Endothelial cell of umbilical vein (primary cell): ENCODE results near the gene C3orf20. TPM values are rescaled to one million over a fixed set of nuclear protein-coding genes. Genes with fewer than 3 reads are reported as not detected.

Experiments used
- BruUV-seq: library from RNA; stranded (reverse); fragments of 400-500 nt; replicated peaks from 2 replicates; lab custom pipeline; 2021; lab: Mats Ljungman, UMichigan
- CTCF ChIA-PET: fragments of 300-600, 350-600 bp; sonication (Branson Sonifier 250); formaldehyde crosslinking; loops from one replicate; lab custom pipeline; 2021; ENCODE audit warnings: antibody characterized with exemption, inconsistent platforms; lab: Charles Lee
- POLR2A ChIA-PET: fragments of 300-600, 350-600 bp; sonication (Branson Sonifier 250); formaldehyde crosslinking; loops from one replicate; lab custom pipeline; 2021; ENCODE audit warnings: antibody characterized with exemption, inconsistent platforms; lab: Charles Lee
- DNase-seq: peaks from one replicate; pipeline ENCODE4 v3.0.0-alpha.2; 2011; ENCODE audit warnings: low read depth, low spot score
- FAIRE-seq: peaks from 2 replicates; lab custom pipeline; 2011; peaks lifted over from hg19 to GRCh38; lab: Jason Lieb, UNC
- H2AFZ ChIP-seq: 2 replicates; pipeline ENCODE4 v1.6.0; 2012; ENCODE audit warnings: low read depth, low read length, control low read depth, inconsistent platforms
- H3K27ac ChIP-seq: 2 replicates; pipeline ENCODE4 v1.5.1; 2011; ENCODE audit warnings: low read depth, mild to moderate bottlenecking, control low read depth, low read length, moderate library complexity; ENCODE audit not compliant: insufficient read depth
- H3K27me3 ChIP-seq, 2 experiments: 2 replicates each; pipeline versions ENCODE4 v1.6.0 to v1.6.1; 2011; ENCODE audit warnings: low read length in 2 of 2, mixed read lengths in 1 of 2; ENCODE audit not compliant: control insufficient read depth in 2 of 2, insufficient read depth in 2 of 2
- H3K36me3 ChIP-seq, 2 experiments: 2 replicates in 1 of 2; 3 replicates in 1 of 2; pipeline ENCODE4 v1.5.1; 2011; ENCODE audit warnings: low read length in 2 of 2, mild to moderate bottlenecking in 1 of 2, moderate library complexity in 1 of 2; ENCODE audit not compliant: control insufficient read depth in 2 of 2, insufficient read depth in 2 of 2; ENCODE audit errors: extremely low read depth in 1 of 2
- H3K4me1 ChIP-seq: 3 replicates; pipeline ENCODE4 v1.5.1; 2011; ENCODE audit warnings: mild to moderate bottlenecking, low read length; ENCODE audit not compliant: control insufficient read depth, insufficient read depth; ENCODE audit errors: extremely low read depth
- H3K4me2 ChIP-seq: 2 replicates; pipeline ENCODE4 v1.6.1; 2011; ENCODE audit warnings: low read length, control low read depth, mixed read lengths; ENCODE audit not compliant: insufficient read depth
- H3K4me3 ChIP-seq, 3 experiments: fragments of 200-600 bp in 1 of 3; sonication (generic), shearing (Covaris generic) in 1 of 3; replicated peaks in 1 of 3; 2 replicates each; pipeline ENCODE4 v1.5.1; 2011 to 2016; ENCODE audit warnings: control low read depth in 3 of 3, low read length in 3 of 3, mild to moderate bottlenecking in 2 of 3, inconsistent platforms in 1 of 3, low read depth in 1 of 3, moderate library complexity in 1 of 3; ENCODE audit not compliant: insufficient read depth in 1 of 3
- H3K79me2 ChIP-seq: 2 replicates; pipeline ENCODE4 v1.6.0; 2012; ENCODE audit warnings: low read length, inconsistent platforms; ENCODE audit not compliant: control insufficient read depth, insufficient read depth
- H3K9ac ChIP-seq: replicated peaks from 2 replicates; pipeline ENCODE3; 2011; ENCODE audit warnings: low read length, control low read depth; ENCODE audit not compliant: insufficient read depth; ENCODE audit errors: extremely low read depth
- H3K9me1 ChIP-seq: replicated peaks from 3 replicates; pipeline ENCODE4 v1.6.0; 2011; ENCODE audit warnings: mild to moderate bottlenecking, low read length; ENCODE audit not compliant: control insufficient read depth, insufficient read depth; ENCODE audit errors: extremely low read depth
- H3K9me3 ChIP-seq: replicated peaks from 2 replicates; pipeline ENCODE4 v1.5.1; 2012; ENCODE audit warnings: low read length, inconsistent platforms; ENCODE audit not compliant: control insufficient read depth, insufficient read depth
- H4K20me1 ChIP-seq: replicated peaks from 2 replicates; pipeline ENCODE3; 2011; ENCODE audit warnings: mild to moderate bottlenecking, low read length; ENCODE audit not compliant: control insufficient read depth, insufficient read depth; ENCODE audit errors: extremely low read depth
- CTCF ChIP-seq, 2 donors: IDR thresholded peaks; 1 replicate in 1 of 2; 2 replicates in 1 of 2; pipeline ENCODE4 v1.5.1; 2011; ENCODE audit warnings: low read length in 2 of 2, mild to moderate bottlenecking in 2 of 2, moderate library complexity in 2 of 2, control low read depth in 1 of 2, inconsistent platforms in 1 of 2, low read depth in 1 of 2; ENCODE audit not compliant: insufficient read depth in 1 of 2; ENCODE audit errors: extremely low read depth in 1 of 2
- EZH2 ChIP-seq: IDR thresholded peaks from 2 replicates; pipeline ENCODE4 v1.6.1; 2012; ENCODE audit warnings: borderline replicate concordance, low read depth, mild to moderate bottlenecking, moderate library complexity, low read length, inconsistent platforms; ENCODE audit not compliant: severe bottlenecking
- FOS ChIP-seq: IDR thresholded peaks from 2 replicates; pipeline ENCODE4 v1.6.1; 2011; ENCODE audit warnings: mild to moderate bottlenecking, low read length, moderate library complexity, borderline replicate concordance; ENCODE audit not compliant: insufficient read depth
- GATA2 ChIP-seq: IDR thresholded peaks from 2 replicates; pipeline ENCODE4 v1.7.0; 2011; ENCODE audit warnings: low read depth, mild to moderate bottlenecking, moderate library complexity, mixed read lengths, low read length; ENCODE audit not compliant: insufficient read length, insufficient read depth
- JUN ChIP-seq: IDR thresholded peaks from 2 replicates; pipeline ENCODE4 v1.6.1; 2011; ENCODE audit warnings: borderline replicate concordance, low read depth; ENCODE audit not compliant: insufficient read length, insufficient read depth
- MAX ChIP-seq: IDR thresholded peaks from 2 replicates; pipeline ENCODE4 v1.6.1; 2011; ENCODE audit not compliant: insufficient read depth, insufficient read length
- MYC ChIP-seq: IDR thresholded peaks from one replicate; pipeline ENCODE4 v1.6.1; 2011; ENCODE audit warnings: mild to moderate bottlenecking, low read depth, low read length
- POLR2A ChIP-seq: IDR thresholded peaks from 2 replicates; pipeline ENCODE4 v1.6.1; 2012; ENCODE audit warnings: low read depth, mild to moderate bottlenecking, control low read depth, low read length
- POLR2AphosphoS5 ChIP-seq: IDR thresholded peaks from 2 replicates; pipeline ENCODE4 v1.6.1; 2012; ENCODE audit warnings: low read depth, mild to moderate bottlenecking, control low read depth, low read length, moderate library complexity; ENCODE audit not compliant: insufficient read depth
- dilution Hi-C: fragments of 300-500 bp; cut with MboI; formaldehyde crosslinking; loops from one replicate; pipeline ENCODE4 v1.15.0; 2019; ENCODE audit warnings: low sequenced_read_pairs; ENCODE audit not compliant: extremely low pct_ligation_motif_present
- intact Hi-C: fragments of 100-400 bp; cut with micrococcal nuclease; formaldehyde crosslinking; loops from one replicate; pipeline ENCODE4 v1.10.0; 2022
- polyA plus RNA-seq, 4 experiments: library from polyadenylated mRNA; depleted of rRNA in 3 of 4; stranded (reverse) in 3 of 4; unstranded in 1 of 4; fragments of >200 nt; gene quantifications; 2 replicates each; pipeline versions ENCODE4 v1.2.1 to v1.2.3, GENCODE V29; 2011 to 2012; ENCODE audit warnings: missing spikeins in 1 of 4
- total RNA-seq: library from RNA; stranded (reverse); gene quantifications from 2 replicates; pipeline ENCODE4 v1.2.3, GENCODE V29; 2021

C3orf20 gene
- total and polyA plus RNA-seq, 2 donors (not counting 3 experiments of a cell fraction or from before 2014, with no cell fraction given) = not detected

GRCh38 chr3:14764331-14765059 is 89.6 kb downstream of the C3orf20 start:
- H3K9me1 ChIP-seq = no peaks in the 10 kb centered on the region
- no peak overlapping the region for H3K27ac ChIP-seq
- H3K4me3 ChIP-seq = no peak overlapping the region
- TF ChIP-seq JUN (no peak), EZH2 (no peak), FOS (no peak), GATA2 (no peak)
- ChIA-PET CTCF (interaction anchor here (1.4 kb wide), 1 partner anchor 16 kb away, joined by 6 read pairs; no protein-coding TSS in a partner anchor), POLR2A (no interaction called here)
- dilution Hi-C loops (no loop called here), intact Hi-C loops (no loop called here)
- H3K27me3 ChIP-seq = no peaks in the 10 kb centered on the region
- H3K36me3 ChIP-seq = no peaks in the 10 kb centered on the region
- no peak overlapping the region for H2AFZ ChIP-seq
- H3K79me2 ChIP-seq = no peaks in the 10 kb centered on the region
- no peak overlapping the region for H3K9ac ChIP-seq
- FAIRE-seq = no peak
- no peaks in the 10 kb centered on the region for H3K9me3 ChIP-seq
- no peak overlapping the region for H3K4me2 ChIP-seq
- no peak for DNase-seq
- no peaks in the 10 kb centered on the region for H3K4me1 ChIP-seq
- no TSS peak for BruUV-seq
- H4K20me1 ChIP-seq = no peaks in the 10 kb centered on the region

- H3K9me3 ChIP-seq = no peaks in the 10 kb centered on the region
- FAIRE-seq (no peak), DNase-seq (no peak)
- intact Hi-C loops (no loop called here), dilution Hi-C loops (no loop called here)
- H3K79me2 ChIP-seq = no peaks in the 10 kb centered on the region
- ChIA-PET CTCF (no interaction called here), POLR2A (no interaction called here)
- no peak overlapping the region for H3K27ac ChIP-seq
- BruUV-seq = no TSS peak
- H2AFZ ChIP-seq = no peak overlapping the region
- TF ChIP-seq EZH2 = no peak
- no peak for TF ChIP-seq MYC
- no peak for TF ChIP-seq MAX
- TF ChIP-seq POLR2A = no peak
- no peak for TF ChIP-seq FOS
- no peak for TF ChIP-seq JUN
- TF ChIP-seq GATA2 = no peak
- TF ChIP-seq POLR2AphosphoS5 = no peak
- no peak for TF ChIP-seq CTCF (IDR thresholded peaks at IDR 0.05; ENCODE audit: extremely low read depth in 1 of 2, insufficient read depth in 1 of 2, low read depth in 1 of 2, low read length in 2 of 2)
- H3K4me2 ChIP-seq = no peak overlapping the region
- H3K4me1 ChIP-seq = no peaks in the 10 kb centered on the region
- no peaks in the 10 kb centered on the region for H3K9me1 ChIP-seq
- H3K27me3 ChIP-seq = no peaks in the 10 kb centered on the region
- H3K4me3 ChIP-seq = no peak overlapping the region
- no peak overlapping the region for H3K9ac ChIP-seq
- no peaks in the 10 kb centered on the region for H4K20me1 ChIP-seq
- no peaks in the 10 kb centered on the region for H3K36me3 ChIP-seq
Observed at GRCh38 chr3:14765060-14765400, 90.1 kb downstream of the C3orf20 start.
